Left lung (tissue), 10 donors: Measurements from ENCODE around the gene CD2AP. TPM values are rescaled to one million over a fixed set of nuclear protein-coding genes. Genes with fewer than 3 reads are reported as not detected.
"Not testable (repeated sequence)": the region's sequence is repeated elsewhere in the genome, so short reads cannot be mapped to it uniquely, and the experiment has no call there.

Experiments used
- ATAC-seq: fragments of 200-7000 bp; cut with Tn5 transposase; one replicate; pipeline ENCODE4 v1.9.1; 2020; ENCODE audit warnings: moderate library complexity
- DNase-seq, 4 donors: peaks; one replicate each; pipeline ENCODE4 v3.0.0-alpha.2; 2013 to 2020
- H3K27ac ChIP-seq, 2 donors: fragments of 200-600 bp; sonication (generic) in 1 of 2; one replicate each; pipeline versions ENCODE4 v1.5.0 to v1.8.0; 2020 to 2021
- H3K27me3 ChIP-seq, 2 donors: fragments of 200-600 bp; sonication (generic) in 1 of 2; one replicate each; pipeline versions ENCODE4 v1.5.0 to v1.8.0; 2020 to 2021
- H3K36me3 ChIP-seq, 2 donors: fragments of 200-600 bp; sonication (generic) in 1 of 2; one replicate each; pipeline versions ENCODE4 v1.5.0 to v1.8.0; 2020 to 2021
- H3K4me1 ChIP-seq, 2 donors: fragments of 200-600 bp; one replicate each; pipeline ENCODE4 v1.8.0; 2021
- H3K4me3 ChIP-seq, 2 donors: fragments of 200-600 bp; sonication (generic) in 1 of 2; one replicate each; pipeline versions ENCODE4 v1.5.0 to v1.8.0; 2020 to 2021; ENCODE audit warnings: mild to moderate bottlenecking in 1 of 2
- H3K9me3 ChIP-seq, 2 donors: fragments of 200-600 bp; sonication (generic) in 1 of 2; one replicate each; pipeline versions ENCODE4 v1.5.0 to v1.8.0; 2020 to 2021
- intact Hi-C, 2 donors: fragments of 100-400 bp; cut with DNase I; formaldehyde crosslinking; loops; one replicate each; pipeline versions ENCODE4 v1.11.2 to v1.14.2; 2022
- polyA plus RNA-seq, 6 donors: library from polyadenylated mRNA; unstranded; fragments of 120-200 nt; gene quantifications; one replicate each; pipeline ENCODE4 v1.2.1, GENCODE V29; 2013; ENCODE audit not compliant: insufficient read length in 6 of 6
- total RNA-seq, 2 donors: library from RNA; stranded (reverse); fragmentation: NEBNext Ultra II Directional; extraction: Animal tissue kit (Norgen Biotek cat#: 25700); gene quantifications; one replicate each; pipeline ENCODE4 v1.2.1, GENCODE V29; 2021
- TF ChIP-seq, protein P1 (sequence below), 2 donors: fragments of 200-600 bp; sonication (generic) in 1 of 2; IDR thresholded peaks; one replicate each; pipeline versions ENCODE4 v1.5.0 to v1.8.0; 2021; ENCODE audit warnings: antibody characterized with exemption in 2 of 2
- donor health status: DM: no; HTN: yes; CAD: no.
- donor health status: DM: no; HTN: no; CAD: no.

The CD2AP gene
- total and polyA plus RNA-seq, 8 donors: 36.6 to 46.0 (median 42.5) TPM

DNA sequence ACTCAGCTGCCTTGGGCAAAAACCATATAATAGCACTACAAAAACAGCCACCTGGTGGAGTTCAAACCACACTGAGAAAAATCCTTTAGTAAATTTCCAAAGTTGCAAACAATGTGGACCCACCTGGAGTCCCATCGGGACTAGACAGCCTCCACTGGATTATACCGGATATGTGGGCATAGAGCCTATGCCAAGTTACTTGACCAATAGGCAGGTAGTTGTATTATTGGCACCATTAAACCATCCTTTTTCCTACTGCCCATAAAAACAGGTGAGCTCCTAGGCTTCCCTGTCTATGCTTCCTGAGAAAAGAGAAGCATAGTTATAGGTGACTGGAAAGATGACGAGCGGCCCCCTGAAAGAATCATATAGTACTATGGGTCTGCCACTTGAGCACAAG, 169.1 kb downstream of the CD2AP start:
- DNase-seq (no peak), ATAC-seq (no peak)
- Histone ChIP-seq H3K4me3 (no peak overlapping the region), H3K4me1 (no peaks in the 10 kb centered on the region), H3K27ac (no peak overlapping the region), H3K27me3 (no peaks in the 10 kb centered on the region), H3K9me3 (no peaks in the 10 kb centered on the region), H3K36me3 (no peaks in the 10 kb centered on the region)
- intact Hi-C loops: no loop called here
- TF ChIP-seq, protein P1, sequence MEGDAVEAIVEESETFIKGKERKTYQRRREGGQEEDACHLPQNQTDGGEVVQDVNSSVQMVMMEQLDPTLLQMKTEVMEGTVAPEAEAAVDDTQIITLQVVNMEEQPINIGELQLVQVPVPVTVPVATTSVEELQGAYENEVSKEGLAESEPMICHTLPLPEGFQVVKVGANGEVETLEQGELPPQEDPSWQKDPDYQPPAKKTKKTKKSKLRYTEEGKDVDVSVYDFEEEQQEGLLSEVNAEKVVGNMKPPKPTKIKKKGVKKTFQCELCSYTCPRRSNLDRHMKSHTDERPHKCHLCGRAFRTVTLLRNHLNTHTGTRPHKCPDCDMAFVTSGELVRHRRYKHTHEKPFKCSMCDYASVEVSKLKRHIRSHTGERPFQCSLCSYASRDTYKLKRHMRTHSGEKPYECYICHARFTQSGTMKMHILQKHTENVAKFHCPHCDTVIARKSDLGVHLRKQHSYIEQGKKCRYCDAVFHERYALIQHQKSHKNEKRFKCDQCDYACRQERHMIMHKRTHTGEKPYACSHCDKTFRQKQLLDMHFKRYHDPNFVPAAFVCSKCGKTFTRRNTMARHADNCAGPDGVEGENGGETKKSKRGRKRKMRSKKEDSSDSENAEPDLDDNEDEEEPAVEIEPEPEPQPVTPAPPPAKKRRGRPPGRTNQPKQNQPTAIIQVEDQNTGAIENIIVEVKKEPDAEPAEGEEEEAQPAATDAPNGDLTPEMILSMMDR (IDR thresholded peaks at IDR 0.05): no peak

DNA sequence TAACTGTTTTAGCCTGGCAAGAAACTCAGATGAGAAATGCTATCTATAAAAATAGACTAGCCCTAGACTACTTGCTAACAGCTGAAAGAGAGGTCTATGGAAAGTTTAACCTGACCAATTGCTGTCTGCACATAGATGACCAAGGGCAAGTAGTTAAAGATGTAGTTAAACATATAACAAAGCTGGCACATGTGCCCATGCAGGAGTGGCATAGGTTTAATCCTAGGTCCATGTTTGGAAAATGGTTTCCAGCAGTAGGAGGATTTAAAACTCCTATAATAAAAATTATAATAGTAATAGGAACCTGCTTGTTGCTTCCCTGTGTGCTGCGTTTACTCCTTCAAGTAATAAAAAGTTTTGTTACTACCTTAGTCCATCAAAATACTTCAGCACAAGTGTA, 169.6 kb downstream of the CD2AP start:
- H3K36me3 ChIP-seq: no peaks in the 10 kb centered on the region
- H3K27me3 ChIP-seq: no peaks in the 10 kb centered on the region
- TF ChIP-seq, protein P1 (IDR thresholded peaks at IDR 0.05): no peak
- DNase-seq (no peak), ATAC-seq (no peak)
- intact Hi-C loops: no loop called here
- H3K4me3 ChIP-seq: no peak overlapping the region
- no peaks in the 10 kb centered on the region for H3K4me1 ChIP-seq
- H3K27ac ChIP-seq: no peak overlapping the region
- no peaks in the 10 kb centered on the region for H3K9me3 ChIP-seq

DNA sequence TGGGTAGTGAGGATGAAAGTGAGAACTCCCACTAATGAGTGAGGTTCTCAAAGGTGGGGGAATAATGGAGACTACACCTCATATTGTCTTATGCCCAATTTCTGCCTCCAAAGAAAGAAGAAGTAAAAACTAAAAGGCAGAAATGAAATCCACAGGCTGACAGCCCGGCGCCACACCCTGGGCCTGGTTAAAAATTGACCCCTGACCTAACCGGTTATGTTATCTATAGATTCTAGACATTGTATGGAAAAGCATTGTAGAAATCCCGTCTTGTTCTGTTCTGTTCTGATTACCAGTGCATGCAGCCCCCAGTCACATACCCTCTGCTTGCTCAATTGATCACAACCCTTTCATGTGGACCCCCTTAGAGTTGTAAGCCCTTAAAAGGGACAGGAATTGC, 170.0 kb downstream of the CD2AP start:
- H3K4me1 ChIP-seq, DNase-seq, ATAC-seq, H3K27ac ChIP-seq, H3K36me3 ChIP-seq, H3K27me3 ChIP-seq, H3K4me3 ChIP-seq, intact Hi-C loops, H3K9me3 ChIP-seq: not testable (repeated sequence)

DNA sequence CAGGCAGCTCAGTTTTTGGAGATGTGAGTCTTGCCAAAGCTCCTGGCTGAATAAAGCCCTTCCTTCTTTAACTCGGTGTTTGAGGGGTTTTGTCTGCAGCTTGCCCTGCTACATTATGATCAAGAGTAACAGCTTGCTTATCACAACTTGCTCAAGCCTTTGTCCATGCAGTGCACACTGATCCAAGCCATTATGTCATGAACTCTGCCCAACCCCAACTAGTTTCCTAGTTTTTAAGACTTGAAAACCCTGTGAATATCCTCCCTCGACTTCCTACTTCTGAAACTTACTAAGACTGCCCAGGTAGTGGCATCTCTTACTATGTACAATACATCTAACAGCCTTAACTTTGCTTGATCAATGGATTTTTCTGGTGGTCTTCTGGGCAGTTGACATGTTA, 170.4 kb downstream of the CD2AP start:
- Histone ChIP-seq H3K36me3 (no peaks in the 10 kb centered on the region), H3K27ac (no peak overlapping the region), H3K9me3 (no peaks in the 10 kb centered on the region), H3K4me1 (no peaks in the 10 kb centered on the region), H3K27me3 (no peaks in the 10 kb centered on the region), H3K4me3 (no peak overlapping the region)
- TF ChIP-seq, protein P1 (IDR thresholded peaks at IDR 0.05): no peak
- intact Hi-C loops: no loop called here
- ATAC-seq (no peak), DNase-seq (no peak)

DNA sequence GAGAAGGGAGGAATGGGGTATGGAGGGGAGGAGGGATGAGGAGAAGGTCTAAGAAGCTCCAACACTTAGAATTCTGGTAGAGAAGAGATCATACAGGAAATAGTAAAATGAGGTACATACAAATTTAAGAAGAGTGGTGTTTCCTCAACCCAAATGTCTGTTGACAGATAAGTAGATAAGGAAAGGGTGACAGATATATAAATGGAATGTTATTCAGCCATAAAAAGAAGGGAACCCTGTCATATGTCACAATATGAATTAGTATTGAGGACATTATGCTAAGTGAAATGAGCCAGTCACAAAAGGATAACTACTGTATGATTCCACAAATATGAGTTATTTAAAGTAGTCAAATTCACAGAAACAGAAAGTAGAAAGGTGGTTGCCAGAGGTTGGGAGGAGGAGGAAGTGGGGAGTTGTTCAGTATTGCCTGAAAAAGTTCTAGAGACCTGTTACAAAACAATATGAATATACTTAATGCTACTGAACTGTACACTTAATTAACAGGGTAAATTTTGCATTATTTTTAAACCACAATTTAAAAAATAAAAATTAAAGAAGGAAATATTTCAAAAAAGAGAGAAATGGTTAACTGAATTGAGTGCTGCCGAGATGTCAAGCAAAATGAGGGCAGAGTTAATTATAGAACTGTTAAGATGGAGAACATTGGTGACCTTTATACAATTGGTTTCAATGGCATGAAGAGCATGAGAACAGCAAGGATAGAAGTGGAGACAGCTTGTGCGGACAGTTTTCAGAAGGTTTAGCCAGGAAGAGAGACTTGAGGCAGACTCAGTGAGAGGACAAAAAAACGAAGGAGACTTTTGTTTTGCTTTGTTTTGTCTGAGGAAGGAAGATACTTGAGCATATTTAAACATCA, 173.2 kb downstream of the CD2AP start:
- H3K9me3 ChIP-seq: no peaks in the 10 kb centered on the region
- no peaks in the 10 kb centered on the region for H3K27me3 ChIP-seq
- H3K27ac ChIP-seq: no peak overlapping the region
- DNase-seq (no peak), ATAC-seq (no peak)
- H3K4me1 ChIP-seq: no peaks in the 10 kb centered on the region
- TF ChIP-seq, protein P1 (IDR thresholded peaks at IDR 0.05): no peak
- intact Hi-C loops: no loop called here
- H3K4me3 ChIP-seq: no peak overlapping the region
- no peaks in the 10 kb centered on the region for H3K36me3 ChIP-seq
